ENCODE results near the gene DPM3.
A peak's percentile ranks its signal among the peaks of the same experiment; 100 is the strongest.
"Not testable (repeated sequence)": the region's sequence is repeated elsewhere in the genome, so short reads cannot be mapped to it uniquely, and the experiment has no call there.

The DPM3 gene

GRCh38 chr1:155124503-155125463 lies 15.5 kb downstream of the DPM3 start:
- DNase-seq, result peak; percentile 24

DNA sequence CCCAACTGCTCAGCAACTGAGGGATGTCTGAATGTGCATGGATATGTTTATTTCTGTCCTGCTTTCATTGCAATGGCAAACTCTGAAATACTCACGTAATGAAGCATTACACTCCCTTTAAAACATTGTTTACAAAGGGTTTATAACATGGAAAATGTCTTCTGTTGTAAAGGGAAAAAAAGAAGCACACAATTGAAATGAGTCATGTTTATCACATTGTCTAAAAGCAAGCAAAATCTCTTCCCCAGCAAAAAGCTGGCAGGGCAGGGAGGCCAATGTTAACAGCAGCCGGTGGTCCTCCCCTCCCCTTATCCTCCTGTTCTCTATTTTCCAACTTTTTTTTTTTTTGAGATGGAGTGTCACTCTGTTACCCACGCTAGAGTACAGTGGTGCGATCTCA lies 16.5 kb downstream of the DPM3 start:
- no peak for DNase-seq

- DNase-seq, result no peak
These were observed 18.0 kb downstream of the DPM3 start for GRCh38 chr1:155122308-155122707.

DNA sequence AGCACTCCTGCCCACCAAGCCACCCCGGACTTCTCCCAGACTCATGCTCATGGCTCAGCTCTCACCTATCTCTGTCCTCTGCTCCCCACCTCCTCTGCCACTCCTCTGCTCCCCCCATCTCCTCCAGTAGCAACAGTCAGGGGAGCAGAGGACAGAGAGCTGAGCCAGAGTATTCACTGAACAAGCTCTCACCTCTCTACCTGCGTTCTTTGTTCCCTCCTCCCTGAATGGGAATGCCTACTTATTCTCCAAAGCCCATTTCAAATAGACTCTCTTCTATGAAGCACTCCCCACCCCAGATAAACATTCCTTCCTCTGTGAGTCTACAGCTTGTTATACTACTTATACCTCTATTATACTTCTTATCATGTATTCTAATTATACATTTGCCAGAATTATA lies 19.1 kb downstream of the DPM3 start:
- DNase-seq, result no peak

GRCh38 chr1:155120253-155120652 lies 20.1 kb downstream of the DPM3 start:
- no peak for DNase-seq

DNA sequence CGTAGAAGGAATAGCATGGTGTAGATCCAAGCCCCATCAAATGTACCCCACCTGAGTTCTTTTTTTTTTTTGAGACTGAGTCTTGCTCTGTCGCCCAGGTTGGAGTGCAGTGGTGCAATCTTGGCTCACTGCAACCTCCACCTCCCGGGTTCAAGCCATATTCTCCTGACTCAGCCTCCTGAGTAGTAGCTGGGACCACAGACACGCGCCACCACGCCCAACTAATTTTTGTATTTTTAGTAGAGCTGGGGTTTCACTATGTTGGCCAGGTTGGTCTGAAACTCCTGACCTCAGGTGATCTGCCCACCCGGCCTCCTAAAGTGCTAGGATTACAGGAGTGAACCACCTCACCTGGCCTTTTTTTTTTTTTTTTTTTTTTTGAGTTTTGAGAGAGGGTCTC lies 22.2 kb downstream of the DPM3 start:
- not testable (repeated sequence) for DNase-seq

GRCh38 chr1:155117610-155118009 lies 22.7 kb downstream of the DPM3 start:
- no peak for DNase-seq

DNA sequence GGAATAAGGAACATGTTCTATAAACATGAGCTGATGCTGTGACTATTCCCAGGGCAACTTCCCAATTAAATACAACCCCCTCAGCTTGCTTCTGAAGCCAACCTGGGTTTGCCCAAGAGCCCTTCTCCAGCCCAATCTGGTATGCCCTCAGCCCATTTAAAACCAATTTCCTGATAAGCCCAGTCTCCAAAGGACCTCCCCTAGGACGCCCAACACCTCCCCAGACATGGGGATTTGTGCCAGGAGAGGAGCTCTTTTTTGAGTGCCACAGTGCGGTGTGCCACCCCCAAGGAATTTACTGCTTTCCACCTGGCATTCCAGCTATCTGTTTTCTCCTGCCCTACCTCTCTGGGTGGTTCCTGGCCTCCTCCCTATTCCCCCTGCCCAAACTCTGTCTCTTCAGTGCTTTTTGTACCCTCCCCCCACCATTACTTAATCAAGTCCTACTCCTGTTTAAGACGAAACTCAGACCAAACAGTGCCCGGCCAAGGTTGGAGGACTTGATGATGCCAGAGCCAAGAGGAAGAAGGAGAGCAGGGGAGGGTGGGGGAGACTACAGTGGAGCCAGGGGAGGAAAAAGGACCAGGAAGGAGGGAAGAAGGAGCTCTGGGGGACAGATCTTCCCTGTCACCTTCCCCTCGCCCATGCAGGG lies 24.1 kb downstream of the DPM3 start:
- no peak for DNase-seq

DNA sequence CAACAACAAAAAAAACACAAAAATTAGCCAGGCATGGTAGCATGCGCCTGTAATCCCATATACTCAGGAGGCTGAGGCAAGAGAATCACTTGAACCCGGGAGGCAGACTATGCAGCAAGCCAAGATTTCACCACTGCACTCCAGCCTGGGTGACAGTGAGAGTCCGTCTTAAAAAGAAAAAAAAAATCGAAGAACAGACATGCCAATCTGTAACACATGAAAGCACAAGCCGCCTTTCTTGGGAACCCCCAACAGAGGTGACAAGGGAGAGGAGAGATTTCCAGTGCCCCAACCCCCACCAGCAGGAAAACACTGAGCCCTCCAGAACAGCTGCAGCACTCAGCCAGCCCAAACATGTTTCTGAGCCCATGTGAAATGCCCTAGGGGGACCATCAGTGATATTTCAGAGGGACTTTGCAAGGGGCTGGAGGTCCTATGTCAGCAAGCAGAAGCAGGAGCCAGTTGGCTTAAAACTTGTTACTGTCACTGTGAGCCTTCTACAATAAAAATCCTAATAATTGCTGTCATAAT lies 26.8 kb downstream of the DPM3 start:
- DNase-seq, result no peak

- DNase-seq, result no peak
These were observed 29.5 kb downstream of the DPM3 start for GRCh38 chr1:155110826-155111225.

- DNase-seq, result no peak
These were observed 29.9 kb downstream of the DPM3 start for GRCh38 chr1:155110381-155110780.

GRCh38 chr1:155108296-155108695 lies 32.0 kb downstream of the DPM3 start:
- DNase-seq, result no peak

GRCh38 chr1:155107309-155108264 lies 32.7 kb downstream of the DPM3 start:
- no peak for DNase-seq

DNA sequence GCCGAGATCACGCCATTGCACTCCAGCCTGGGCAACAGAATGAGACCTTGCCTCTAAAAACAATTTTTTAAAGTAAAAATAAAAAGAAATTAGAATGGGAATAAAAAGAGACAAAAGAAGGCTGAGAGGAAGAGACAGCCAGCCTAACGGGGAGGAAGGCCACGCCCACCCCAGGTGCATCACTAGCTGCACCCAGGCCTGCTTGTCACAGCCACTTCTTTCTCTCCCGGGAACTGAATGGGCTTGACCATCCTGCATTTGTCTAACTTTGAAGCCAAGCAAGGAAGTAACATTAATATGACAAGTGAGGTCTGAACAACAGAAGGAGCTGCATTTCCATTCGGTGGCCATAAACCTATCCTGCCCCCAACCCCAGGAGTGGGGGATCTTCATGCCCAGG lies 33.5 kb downstream of the DPM3 start:
- no peak for DNase-seq

GRCh38 chr1:155105604-155106011 lies 34.7 kb downstream of the DPM3 start:
- no peak for DNase-seq

DNA sequence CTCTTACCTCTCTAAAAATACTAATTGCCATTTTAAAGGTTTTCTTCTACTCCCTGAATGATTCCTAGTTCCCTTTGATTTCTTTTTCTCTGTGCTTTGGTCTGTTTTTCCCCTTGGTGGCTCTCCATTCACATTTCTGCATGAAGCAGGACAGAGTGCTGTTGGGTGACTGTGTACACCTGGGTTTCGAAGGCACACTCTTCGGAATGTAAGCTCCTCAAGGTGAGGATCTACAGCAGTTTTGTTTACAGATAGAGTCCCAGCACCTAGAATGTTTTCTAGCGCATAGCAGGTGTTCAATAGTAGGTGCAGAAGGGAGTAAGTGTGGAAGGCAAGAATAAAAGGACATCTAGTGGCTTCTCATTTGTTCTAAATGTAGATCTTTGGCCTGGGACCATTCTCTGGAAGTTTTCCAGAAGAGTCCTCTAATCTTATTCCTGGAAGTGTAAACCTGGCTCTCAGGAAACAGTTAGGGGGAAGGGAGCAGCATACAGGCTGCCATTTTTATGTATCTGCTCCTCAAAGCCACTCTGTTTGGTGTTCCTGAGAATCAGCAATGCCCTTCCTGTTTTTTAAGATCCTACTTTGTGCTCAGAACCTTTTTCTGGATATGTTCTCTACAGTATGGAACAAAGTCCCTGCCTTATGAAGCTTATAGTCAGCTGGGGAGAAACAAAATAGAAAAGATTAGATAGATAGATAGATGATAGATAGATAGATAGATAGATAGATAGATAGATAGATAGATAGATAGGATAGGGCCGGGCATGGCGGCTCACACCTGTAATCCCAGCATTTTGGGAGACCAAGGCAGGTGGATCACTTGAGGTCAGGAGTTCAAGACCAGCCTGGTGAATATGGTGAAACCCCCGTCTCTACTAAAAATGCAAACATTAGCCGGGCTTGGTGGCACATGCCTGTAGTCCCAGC lies 35.5 kb downstream of the DPM3 start:
- no peak for DNase-seq

- DNase-seq, result no peak
These were observed 37.0 kb downstream of the DPM3 start for GRCh38 chr1:155103325-155103724.

- DNase-seq, result no peak
These were observed 41.0 kb downstream of the DPM3 start for GRCh38 chr1:155099331-155099730.

DNA sequence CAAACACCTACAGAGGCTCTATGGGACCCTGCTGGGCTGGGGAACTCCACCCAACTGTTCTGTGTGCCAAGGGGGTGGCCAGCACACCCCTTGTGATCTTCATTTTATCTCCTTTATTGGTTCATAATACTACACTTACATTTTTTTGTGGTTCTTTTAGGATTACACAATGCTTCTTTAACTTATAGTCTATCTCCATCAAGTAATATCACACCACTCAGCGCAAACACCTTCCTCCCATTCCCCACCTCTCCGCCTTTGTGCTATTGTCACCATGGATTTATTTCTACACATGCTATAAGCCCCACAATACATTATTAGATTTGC lies 45.7 kb downstream of the DPM3 start:
- no peak for DNase-seq

DNA sequence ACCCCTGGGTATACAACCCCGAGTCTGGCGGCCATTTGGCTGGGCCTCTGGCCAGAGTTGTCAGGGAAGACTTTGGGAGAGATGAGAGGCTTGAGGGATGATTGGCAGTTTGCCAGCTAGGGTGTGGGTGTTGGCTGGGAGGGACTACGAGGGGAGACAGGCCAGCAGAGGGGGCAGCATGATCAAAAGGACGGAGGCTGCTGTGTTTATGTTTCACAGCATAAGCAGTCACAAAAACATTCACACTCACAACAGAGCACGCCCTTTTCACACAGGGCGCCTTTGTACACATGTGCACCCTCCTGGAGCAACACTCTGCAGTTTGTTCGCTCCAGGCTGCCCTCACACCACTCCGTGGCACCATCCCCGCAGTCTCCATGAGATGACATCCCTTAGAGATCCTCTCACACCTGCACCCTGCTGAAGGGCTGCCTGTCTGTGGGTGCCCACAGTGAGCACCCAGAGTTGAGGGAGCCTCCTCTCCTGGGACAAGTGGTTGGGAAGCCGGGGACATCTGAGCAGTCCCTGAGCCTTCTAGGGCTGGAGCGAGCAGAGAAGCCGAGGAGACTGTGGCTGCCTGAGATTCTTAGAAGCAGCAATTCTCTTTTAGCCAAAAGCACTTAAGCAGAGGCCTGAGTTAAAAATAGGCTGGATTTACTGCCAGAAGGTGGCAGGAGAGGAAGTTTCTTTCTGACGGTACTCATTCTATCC lies 46.3 kb downstream of the DPM3 start:
- DNase-seq, result peak; percentile 36

GRCh38 chr1:155092641-155093040 lies 47.7 kb downstream of the DPM3 start:
- no peak for DNase-seq
